GM12878 (cell line): ENCODE results near the gene TCEAL4. TPM values are rescaled to one million over a fixed set of nuclear protein-coding genes. Genes with fewer than 3 reads are reported as not detected.

Source experiments
- ATAC-seq: fragments of 200-7000 bp; cut with Tn5 transposase; 3 replicates; pipeline ENCODE4 v1.9.1; 2020; ENCODE audit warnings: mild to moderate bottlenecking, moderate library complexity
- BruUV-seq: library from RNA; stranded (reverse); fragments of 400-500 nt; replicated peaks from 2 replicates; lab custom pipeline; 2021; lab: Mats Ljungman, UMichigan
- CTCF ChIA-PET: fragments of 300-600 bp; sonication (Branson Sonifier 250); formaldehyde crosslinking; extraction: SDS; loops from one replicate; lab custom pipeline; 2021; ENCODE audit warnings: inconsistent platforms; lab: Yijun Ruan, JAX
- POLR2A ChIA-PET: fragments of 350-600 bp; formaldehyde crosslinking; extraction: SDS; loops from one replicate; lab custom pipeline; 2021; ENCODE audit warnings: inconsistent platforms; lab: Charles Lee
- RAD21 ChIA-PET: fragments of 300-600 bp; sonication (Branson Sonifier 250); formaldehyde crosslinking; loops from one replicate; lab custom pipeline; 2023; ENCODE audit warnings: antibody characterized with exemption; ENCODE audit not compliant: unreplicated experiment; lab: Charles Lee
- SMC1A ChIA-PET: fragments of 300-600 bp; sonication (Branson Sonifier 250); formaldehyde crosslinking; loops from one replicate; lab custom pipeline; 2023; ENCODE audit not compliant: unreplicated experiment, uncharacterized antibody; lab: Charles Lee
- DNase-seq: peaks from one replicate; pipeline ENCODE4 v3.0.0-alpha.2; 2011; ENCODE audit warnings: low read depth, low spot score
- FAIRE-seq: peaks from 3 replicates; lab custom pipeline; 2011; peaks lifted over from hg19 to GRCh38; lab: Jason Lieb, UNC
- H2AFZ ChIP-seq: 2 replicates; pipeline ENCODE4 v1.6.0; 2011; ENCODE audit warnings: low read depth, low read length, control low read depth; ENCODE audit not compliant: control insufficient read depth
- H3K27ac ChIP-seq: 2 replicates; pipeline ENCODE4 v1.5.1; 2011; ENCODE audit warnings: control low read depth; ENCODE audit not compliant: control insufficient read depth, insufficient read depth
- H3K27me3 ChIP-seq, 2 experiments: replicated peaks in 1 of 2; 2 replicates each; pipeline versions ENCODE4 v1.6.0 to v1.6.1; 2011; ENCODE audit warnings: low read length in 1 of 2; ENCODE audit not compliant: control insufficient read depth in 2 of 2, insufficient read depth in 2 of 2
- H3K36me3 ChIP-seq, 2 experiments: 2 replicates each; pipeline ENCODE4 v1.5.1; 2011; ENCODE audit warnings: low read length in 1 of 2; ENCODE audit not compliant: control insufficient read depth in 2 of 2, insufficient read depth in 2 of 2
- H3K4me1 ChIP-seq: 2 replicates; pipeline ENCODE4 v1.6.1; 2011; ENCODE audit warnings: mild to moderate bottlenecking, low read length, moderate library complexity, mixed read lengths; ENCODE audit not compliant: control insufficient read depth, insufficient read depth
- H3K4me2 ChIP-seq: 2 replicates; pipeline ENCODE4 v1.6.0; 2011; ENCODE audit warnings: control low read depth; ENCODE audit not compliant: control insufficient read depth, insufficient read depth
- H3K4me3 ChIP-seq: fragments of 200-600 bp; sonication (generic); 2 replicates; pipeline ENCODE4 v1.5.1; 2016
- H3K79me2 ChIP-seq: 2 replicates; pipeline ENCODE4 v1.6.0; 2011; ENCODE audit warnings: low read length; ENCODE audit not compliant: control insufficient read depth, insufficient read depth
- H3K9ac ChIP-seq: 2 replicates; pipeline ENCODE4 v1.8.0; 2011; ENCODE audit warnings: low read length, control low read depth, mixed read lengths; ENCODE audit not compliant: control insufficient read depth, insufficient read depth
- H3K9me3 ChIP-seq: replicated peaks from 3 replicates; pipeline ENCODE4 v1.5.1; 2011; ENCODE audit warnings: mild to moderate bottlenecking, low read length; ENCODE audit not compliant: control insufficient read depth, insufficient read depth
- H4K20me1 ChIP-seq: 2 replicates; pipeline ENCODE4 v1.6.0; 2011; ENCODE audit not compliant: control insufficient read depth, insufficient read depth
- CHD1 ChIP-seq: IDR thresholded peaks from 2 replicates; pipeline ENCODE4 v1.6.1; 2012; ENCODE audit warnings: low read depth, low read length, improper control_type of control experiment
- DPF2 ChIP-seq: fragments of 450-650 bp; IDR thresholded peaks from 2 replicates; pipeline ENCODE4 v1.6.1; 2017; ENCODE audit warnings: mild to moderate bottlenecking
- GABPA ChIP-seq: IDR thresholded peaks from 2 replicates; pipeline ENCODE4 v1.6.1; 2014; ENCODE audit warnings: antibody characterized with exemption, low read depth, mild to moderate bottlenecking, inconsistent platforms
- LARP7 ChIP-seq: fragments of 450-650 bp; IDR thresholded peaks from 2 replicates; pipeline ENCODE4 v1.6.1; 2017; ENCODE audit warnings: mild to moderate bottlenecking
- SMAD5 ChIP-seq: IDR thresholded peaks from 2 replicates; pipeline ENCODE4 v1.6.1; 2016; ENCODE audit warnings: antibody characterized with exemption, low read depth
- SMARCA5 ChIP-seq: fragments of 450-650 bp; IDR thresholded peaks from 2 replicates; pipeline ENCODE4 v1.6.1; 2017; ENCODE audit warnings: mild to moderate bottlenecking
- WGBS: methylation state at CpG from one replicate; pipeline ENCODE4 v1.1.6; 2016; ENCODE audit warnings: low lambda C conversion rate; ENCODE audit not compliant: insufficient replicate concordance, insufficient coverage; ENCODE audit errors: missing lambda C conversion rate; 5-methylcytosine and 5-hydroxymethylcytosine counted together
- in situ Hi-C: fragments of 300-500 bp; cut with MboI; formaldehyde crosslinking; loops from 9 replicates; pipeline ENCODE4 v1.14.3; 2018; ENCODE audit warnings: mixed read lengths
- intact Hi-C: fragments of 100-400 bp; cut with micrococcal nuclease; formaldehyde crosslinking; loops from one replicate; pipeline ENCODE4 v1.14.2; 2022; ENCODE audit not compliant: unreplicated experiment
- polyA plus RNA-seq, 11 experiments: library from polyadenylated mRNA; depleted of rRNA in 4 of 11; unstranded in 6 of 11; stranded (reverse) in 5 of 11; fragments of >200 nt; fragmentation: Nextera tagmentation in 4 of 11; fragmentation: Illumina TruSeq in 1 of 11; extraction: Ambion mirVana in 4 of 11; extraction: Trizol in 1 of 11; gene quantifications; 1 replicate in 1 of 11; 2 replicates in 10 of 11; pipeline versions ENCODE4 v1.2.1 to v1.2.3, GENCODE V29; 2011 to 2016; ENCODE audit warnings: inconsistent platforms in 2 of 11, missing spikeins in 2 of 11, low read depth in 1 of 11
- total RNA-seq, 4 experiments: library from RNA; depleted of rRNA in 3 of 4; stranded (reverse); fragments of >200 nt in 3 of 4; fragmentation: Illumina TruSeq in 1 of 4; extraction: Trizol in 1 of 4; gene quantifications; 2 replicates each; pipeline versions ENCODE4 v1.2.1 to v1.2.3, GENCODE V29; 2013 to 2021
- TF ChIP-seq, protein P1 (sequence below): fragments of 450-650 bp; IDR thresholded peaks from 2 replicates; pipeline ENCODE4 v1.6.1; 2017; ENCODE audit warnings: borderline replicate concordance
- TF ChIP-seq, protein P2 (sequence below): IDR thresholded peaks from 2 replicates; pipeline ENCODE4 v1.6.1; 2011; ENCODE audit warnings: borderline replicate concordance, low read depth, mild to moderate bottlenecking, moderate library complexity, low read length; ENCODE audit not compliant: insufficient read depth, poor library complexity, severe bottlenecking
- TF ChIP-seq, protein P3 (sequence below): fragments of 450-650 bp; IDR thresholded peaks from 2 replicates; pipeline ENCODE4 v1.6.1; 2018; ENCODE audit warnings: borderline replicate concordance, mild to moderate bottlenecking; ENCODE audit not compliant: partially characterized antibody
- TF ChIP-seq, protein P4 (sequence below): fragments of 450-650 bp; IDR thresholded peaks from 2 replicates; pipeline ENCODE4 v1.6.1; 2016; ENCODE audit warnings: mild to moderate bottlenecking

Gene TCEAL4
- total and polyA plus RNA-seq, 10 of the 15 experiments (the other 5 are each of a cell fraction or from before 2014, with no cell fraction given), result 9.6 to 63.8 (median 32.1) TPM

DNA sequence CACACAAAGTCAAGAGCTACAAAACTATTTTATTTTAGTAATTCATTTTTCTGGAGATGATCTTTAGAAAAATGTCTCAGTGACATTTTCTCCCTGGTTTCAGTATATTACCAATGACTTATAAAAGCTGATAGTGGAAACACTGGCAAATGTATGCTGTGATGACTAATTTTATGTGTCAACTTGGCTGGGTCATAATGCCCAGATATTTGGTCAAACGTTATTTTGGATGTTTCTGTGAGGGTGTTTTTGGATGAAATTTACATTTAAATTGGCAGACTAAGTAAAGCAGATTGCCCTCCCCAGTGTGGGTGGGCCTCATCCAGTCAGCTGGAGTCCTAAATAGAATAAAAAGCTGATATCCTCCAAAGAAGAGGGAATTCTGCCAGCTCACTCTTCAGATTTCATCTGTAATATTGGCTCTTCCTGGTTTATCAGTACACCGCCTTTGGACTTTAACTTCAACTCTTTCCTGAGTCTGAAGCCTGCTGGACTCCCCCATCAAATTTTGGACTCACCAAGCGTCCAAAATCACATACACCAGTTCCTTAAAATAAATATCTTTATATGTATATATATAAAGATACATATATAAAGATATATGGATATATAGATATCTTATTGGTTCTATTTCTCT lies 34.8 kb upstream of the TCEAL4 start:
- WGBS, result 13% methylated on average over 3 of the region's 3 CpGs
- Histone ChIP-seq H3K4me1 (no peaks in the 10 kb centered on the region; the same call in 1 of the 2 replicates), H3K9ac (no peak overlapping the region), H4K20me1 (no peaks in the 10 kb centered on the region), H3K36me3 (no peaks in the 10 kb centered on the region), H3K27me3 (no peaks in the 10 kb centered on the region; a peak in 1 of 4 replicates), H3K79me2 (no peaks in the 10 kb centered on the region), H2AFZ (no peak overlapping the region), H3K4me3 (no peak overlapping the region), H3K27ac (no peak overlapping the region), H3K4me2 (no peak overlapping the region), H3K9me3 (no peaks in the 10 kb centered on the region)
- TF ChIP-seq LARP7, result no peak
- TF ChIP-seq, protein P1, sequence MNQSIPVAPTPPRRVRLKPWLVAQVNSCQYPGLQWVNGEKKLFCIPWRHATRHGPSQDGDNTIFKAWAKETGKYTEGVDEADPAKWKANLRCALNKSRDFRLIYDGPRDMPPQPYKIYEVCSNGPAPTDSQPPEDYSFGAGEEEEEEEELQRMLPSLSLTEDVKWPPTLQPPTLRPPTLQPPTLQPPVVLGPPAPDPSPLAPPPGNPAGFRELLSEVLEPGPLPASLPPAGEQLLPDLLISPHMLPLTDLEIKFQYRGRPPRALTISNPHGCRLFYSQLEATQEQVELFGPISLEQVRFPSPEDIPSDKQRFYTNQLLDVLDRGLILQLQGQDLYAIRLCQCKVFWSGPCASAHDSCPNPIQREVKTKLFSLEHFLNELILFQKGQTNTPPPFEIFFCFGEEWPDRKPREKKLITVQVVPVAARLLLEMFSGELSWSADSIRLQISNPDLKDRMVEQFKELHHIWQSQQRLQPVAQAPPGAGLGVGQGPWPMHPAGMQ, result no peak
- TF ChIP-seq, protein P2, sequence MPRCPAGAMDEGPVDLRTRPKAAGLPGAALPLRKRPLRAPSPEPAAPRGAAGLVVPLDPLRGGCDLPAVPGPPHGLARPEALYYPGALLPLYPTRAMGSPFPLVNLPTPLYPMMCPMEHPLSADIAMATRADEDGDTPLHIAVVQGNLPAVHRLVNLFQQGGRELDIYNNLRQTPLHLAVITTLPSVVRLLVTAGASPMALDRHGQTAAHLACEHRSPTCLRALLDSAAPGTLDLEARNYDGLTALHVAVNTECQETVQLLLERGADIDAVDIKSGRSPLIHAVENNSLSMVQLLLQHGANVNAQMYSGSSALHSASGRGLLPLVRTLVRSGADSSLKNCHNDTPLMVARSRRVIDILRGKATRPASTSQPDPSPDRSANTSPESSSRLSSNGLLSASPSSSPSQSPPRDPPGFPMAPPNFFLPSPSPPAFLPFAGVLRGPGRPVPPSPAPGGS, result no peak
- no peak for TF ChIP-seq CHD1
- no peak for TF ChIP-seq SMARCA5
- TF ChIP-seq, protein P3, sequence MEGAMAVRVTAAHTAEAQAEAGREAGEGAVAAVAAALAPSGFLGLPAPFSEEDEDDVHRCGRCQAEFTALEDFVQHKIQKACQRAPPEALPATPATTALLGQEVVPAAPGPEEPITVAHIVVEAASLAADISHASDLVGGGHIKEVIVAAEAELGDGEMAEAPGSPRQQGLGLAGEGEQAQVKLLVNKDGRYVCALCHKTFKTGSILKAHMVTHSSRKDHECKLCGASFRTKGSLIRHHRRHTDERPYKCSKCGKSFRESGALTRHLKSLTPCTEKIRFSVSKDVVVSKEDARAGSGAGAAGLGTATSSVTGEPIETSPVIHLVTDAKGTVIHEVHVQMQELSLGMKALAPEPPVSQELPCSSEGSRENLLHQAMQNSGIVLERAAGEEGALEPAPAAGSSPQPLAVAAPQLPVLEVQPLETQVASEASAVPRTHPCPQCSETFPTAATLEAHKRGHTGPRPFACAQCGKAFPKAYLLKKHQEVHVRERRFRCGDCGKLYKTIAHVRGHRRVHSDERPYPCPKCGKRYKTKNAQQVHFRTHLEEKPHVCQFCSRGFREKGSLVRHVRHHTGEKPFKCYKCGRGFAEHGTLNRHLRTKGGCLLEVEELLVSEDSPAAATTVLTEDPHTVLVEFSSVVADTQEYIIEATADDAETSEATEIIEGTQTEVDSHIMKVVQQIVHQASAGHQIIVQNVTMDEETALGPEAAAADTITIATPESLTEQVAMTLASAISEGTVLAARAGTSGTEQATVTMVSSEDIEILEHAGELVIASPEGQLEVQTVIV, result no peak
- TF ChIP-seq DPF2, result no peak
- TF ChIP-seq SMAD5, result no peak
- TF ChIP-seq GABPA, result no peak
- TF ChIP-seq, protein P4, sequence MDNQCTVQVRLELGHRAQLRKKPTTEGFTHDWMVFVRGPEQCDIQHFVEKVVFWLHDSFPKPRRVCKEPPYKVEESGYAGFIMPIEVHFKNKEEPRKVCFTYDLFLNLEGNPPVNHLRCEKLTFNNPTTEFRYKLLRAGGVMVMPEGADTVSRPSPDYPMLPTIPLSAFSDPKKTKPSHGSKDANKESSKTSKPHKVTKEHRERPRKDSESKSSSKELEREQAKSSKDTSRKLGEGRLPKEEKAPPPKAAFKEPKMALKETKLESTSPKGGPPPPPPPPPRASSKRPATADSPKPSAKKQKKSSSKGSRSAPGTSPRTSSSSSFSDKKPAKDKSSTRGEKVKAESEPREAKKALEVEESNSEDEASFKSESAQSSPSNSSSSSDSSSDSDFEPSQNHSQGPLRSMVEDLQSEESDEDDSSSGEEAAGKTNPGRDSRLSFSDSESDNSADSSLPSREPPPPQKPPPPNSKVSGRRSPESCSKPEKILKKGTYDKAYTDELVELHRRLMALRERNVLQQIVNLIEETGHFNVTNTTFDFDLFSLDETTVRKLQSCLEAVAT, result no peak
- no peak for ATAC-seq
- FAIRE-seq, result no peak
- ChIA-PET POLR2A (no interaction called here), SMC1A (interaction anchor here (1.6 kb wide), 1 partner anchor 15 kb away, joined by 3 read pairs; no protein-coding TSS in a partner anchor), RAD21 (no interaction called here), CTCF (interaction anchor here (0.8 kb wide), 1 partner anchor 287 kb away, joined by 3 read pairs; no protein-coding TSS in a partner anchor)
- DNase-seq, result no peak
- intact Hi-C loops (no loop called here), in situ Hi-C loops (no loop called here)
- no TSS peak for BruUV-seq
